Thyroid gland (tissue), 4 donors: ENCODE measurements around the gene FNDC3B. TPM values are rescaled to one million over a fixed set of nuclear protein-coding genes. Genes with fewer than 3 reads are reported as not detected.

Source experiments
- DNase-seq, 2 donors: peaks; one replicate each; pipeline ENCODE4 v3.0.0-alpha.2; 2019
- H3K27ac ChIP-seq, 3 donors: fragments of 200-600 bp; sonication (generic); 1 replicate in 2 of 3; 2 replicates in 1 of 3; pipeline ENCODE4 v1.5.1; 2016 to 2019; ENCODE audit warnings: mild to moderate bottlenecking in 1 of 3, moderate library complexity in 1 of 3
- H3K27me3 ChIP-seq: fragments of 200-600 bp; sonication (generic); one replicate; pipeline ENCODE4 v1.5.1; 2019
- H3K36me3 ChIP-seq, 2 donors: fragments of 200-600 bp; sonication (generic); one replicate each; pipeline ENCODE4 v1.5.1; 2016 to 2019
- H3K4me1 ChIP-seq, 2 donors: fragments of 200-600 bp; sonication (generic); one replicate each; pipeline ENCODE4 v1.5.1; 2017 to 2019
- H3K4me3 ChIP-seq, 3 donors: fragments of 200-600 bp; sonication (generic); replicated peaks in 1 of 3; 1 replicate in 2 of 3; 2 replicates in 1 of 3; pipeline ENCODE4 v1.5.1; 2016; ENCODE audit warnings: mild to moderate bottlenecking in 1 of 3
- H3K9me3 ChIP-seq: fragments of 200-600 bp; sonication (generic); one replicate; pipeline ENCODE4 v1.5.1; 2017
- POLR2A ChIP-seq, 2 donors: fragments of 450-650 bp; IDR thresholded peaks; one replicate each; pipeline ENCODE4 v1.6.1; 2017; ENCODE audit warnings: antibody characterized with exemption in 2 of 2, mild to moderate bottlenecking in 2 of 2, moderate library complexity in 1 of 2
- WGBS, 2 donors: methylation state at CpG; one replicate each; pipeline ENCODE4 v1.1.5; 2017; 5-methylcytosine and 5-hydroxymethylcytosine counted together
- intact Hi-C: fragments of 100-400 bp; cut with DNase I; formaldehyde crosslinking; loops from one replicate; pipeline ENCODE4 v1.15.1; 2023
- total RNA-seq, 4 donors: library from RNA; depleted of rRNA; stranded (reverse); fragments of >200 nt; gene quantifications; one replicate each; pipeline ENCODE4 v1.2.3, GENCODE V29; 2016
- TF ChIP-seq, protein P1 (sequence below), 6 experiments: fragments of 200-600 bp in 3 of 6; fragments of 450-650 bp in 3 of 6; sonication (generic) in 3 of 6; IDR thresholded peaks; one replicate each; pipeline ENCODE4 v1.5.1; 2016 to 2019; ENCODE audit warnings: antibody characterized with exemption in 6 of 6, mild to moderate bottlenecking in 2 of 6, inconsistent platforms in 1 of 6, moderate library complexity in 1 of 6

FNDC3B gene
- total RNA-seq, 4 donors from 2014 or later: 118 to 172 (median 146) TPM

DNA sequence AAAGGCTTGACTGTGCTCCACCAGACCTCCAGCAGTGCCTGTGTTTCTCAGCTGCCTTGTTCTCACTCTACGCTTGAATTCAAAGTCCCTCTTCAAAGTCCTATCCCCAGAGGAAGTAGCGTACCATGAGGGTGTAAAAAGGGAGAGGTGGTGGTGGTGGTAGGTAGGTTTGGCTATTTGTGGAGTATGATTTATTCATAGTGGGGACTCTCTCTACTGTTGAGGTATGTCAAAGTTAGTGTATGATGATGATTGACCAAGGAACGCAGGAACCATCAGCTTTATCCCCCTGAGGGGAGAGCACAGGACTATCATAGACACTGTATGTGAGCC, 271.0 kb downstream of the FNDC3B start:
- intact Hi-C loops: no loop called here
- no peak for TF ChIP-seq POLR2A (IDR thresholded peaks at IDR 0.05)
- TF ChIP-seq, protein P1, sequence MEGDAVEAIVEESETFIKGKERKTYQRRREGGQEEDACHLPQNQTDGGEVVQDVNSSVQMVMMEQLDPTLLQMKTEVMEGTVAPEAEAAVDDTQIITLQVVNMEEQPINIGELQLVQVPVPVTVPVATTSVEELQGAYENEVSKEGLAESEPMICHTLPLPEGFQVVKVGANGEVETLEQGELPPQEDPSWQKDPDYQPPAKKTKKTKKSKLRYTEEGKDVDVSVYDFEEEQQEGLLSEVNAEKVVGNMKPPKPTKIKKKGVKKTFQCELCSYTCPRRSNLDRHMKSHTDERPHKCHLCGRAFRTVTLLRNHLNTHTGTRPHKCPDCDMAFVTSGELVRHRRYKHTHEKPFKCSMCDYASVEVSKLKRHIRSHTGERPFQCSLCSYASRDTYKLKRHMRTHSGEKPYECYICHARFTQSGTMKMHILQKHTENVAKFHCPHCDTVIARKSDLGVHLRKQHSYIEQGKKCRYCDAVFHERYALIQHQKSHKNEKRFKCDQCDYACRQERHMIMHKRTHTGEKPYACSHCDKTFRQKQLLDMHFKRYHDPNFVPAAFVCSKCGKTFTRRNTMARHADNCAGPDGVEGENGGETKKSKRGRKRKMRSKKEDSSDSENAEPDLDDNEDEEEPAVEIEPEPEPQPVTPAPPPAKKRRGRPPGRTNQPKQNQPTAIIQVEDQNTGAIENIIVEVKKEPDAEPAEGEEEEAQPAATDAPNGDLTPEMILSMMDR (IDR thresholded peaks at IDR 0.05): no peak
- DNase-seq: no peak
- no peaks in the 10 kb centered on the region for H3K9me3 ChIP-seq
- no peaks in the 10 kb centered on the region for H3K27me3 ChIP-seq
- H3K4me1 ChIP-seq: peaks cover 24 to 32% of the 10 kb centered on the region in 2 donors
- no peak overlapping the region for H3K27ac ChIP-seq
- H3K36me3 ChIP-seq: peaks cover 7 to 17% of the 10 kb centered on the region in 2 donors
- 95 to 97% methylated on average over 3 of the region's 3 CpGs for WGBS, 2 donors
- no peak overlapping the region for H3K4me3 ChIP-seq

DNA sequence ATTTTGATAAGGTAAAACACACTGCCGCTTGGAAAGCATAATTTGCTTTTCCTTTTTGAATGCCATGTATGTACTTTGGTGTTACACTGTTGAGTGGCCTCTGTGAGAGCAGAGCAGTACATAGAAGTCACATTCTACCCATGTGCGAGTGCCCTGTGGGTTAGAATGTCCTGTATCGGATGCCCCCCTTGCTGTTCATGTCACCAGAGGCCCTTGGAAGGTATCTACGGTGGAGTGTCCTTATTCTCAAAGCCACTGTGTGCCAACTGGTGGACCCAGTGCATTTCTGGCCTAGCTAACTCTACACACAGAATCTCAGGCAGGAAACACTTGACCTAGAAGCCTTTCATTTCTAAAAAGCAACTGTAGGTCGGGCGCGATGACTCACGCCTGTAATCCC, 271.8 kb downstream of the FNDC3B start:
- no peak overlapping the region for H3K27ac ChIP-seq
- DNase-seq: no peak
- intact Hi-C loops: no loop called here
- no peak overlapping the region for H3K4me3 ChIP-seq
- peaks cover 24 to 34% of the 10 kb centered on the region in 2 donors for H3K4me1 ChIP-seq
- no peaks in the 10 kb centered on the region for H3K27me3 ChIP-seq
- WGBS, 2 donors: 95 to 99% methylated on average over 8 of the region's 8 CpGs
- no peak for TF ChIP-seq POLR2A (IDR thresholded peaks at IDR 0.05)
- TF ChIP-seq, protein P1 (IDR thresholded peaks at IDR 0.05): no peak
- no peaks in the 10 kb centered on the region for H3K9me3 ChIP-seq
- H3K36me3 ChIP-seq: peaks cover 7 to 17% of the 10 kb centered on the region in 2 donors

DNA sequence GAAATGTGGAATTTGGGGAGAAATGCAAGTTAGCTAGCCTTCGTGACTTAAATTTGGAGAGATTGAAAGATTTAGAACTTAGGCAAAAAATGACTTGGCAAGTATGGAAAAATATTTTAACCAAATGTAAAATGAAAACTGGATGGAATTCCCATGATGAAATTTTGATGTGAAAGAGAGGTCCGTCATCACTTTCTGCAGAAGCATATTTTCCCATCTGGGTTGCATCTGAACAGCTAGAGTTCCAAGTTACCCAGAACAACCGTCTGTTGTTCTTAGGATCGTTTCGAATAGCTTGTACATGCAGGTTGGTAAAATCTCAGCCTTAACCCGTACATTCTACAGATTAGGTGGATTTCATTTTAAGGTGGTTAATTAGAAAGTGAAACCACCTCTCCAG, 272.6 kb downstream of the FNDC3B start:
- H3K36me3 ChIP-seq: peaks cover 7 to 17% of the 10 kb centered on the region in 2 donors
- H3K27ac ChIP-seq: no peak overlapping the region

DNA sequence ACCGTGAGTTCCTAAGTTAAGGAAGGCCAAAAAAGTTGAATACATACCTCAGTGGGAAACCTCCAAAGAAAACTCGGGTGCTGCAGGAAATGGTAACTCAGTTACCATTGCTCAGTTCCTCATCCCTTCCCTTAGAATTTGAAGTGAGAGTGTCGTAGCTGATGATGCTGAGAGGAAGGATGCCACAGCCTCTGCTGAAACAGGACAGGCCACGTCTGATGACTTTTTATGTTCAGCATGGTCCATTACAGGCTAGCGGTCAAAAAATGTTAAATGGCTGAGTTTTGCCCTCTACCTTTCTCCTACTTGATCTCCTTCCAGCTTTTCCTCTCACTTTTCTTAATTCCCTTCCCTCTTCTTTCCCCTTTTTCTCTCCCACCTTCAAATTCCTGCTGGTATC, 273.3 kb downstream of the FNDC3B start:
- intact Hi-C loops: no loop called here
- H3K27ac ChIP-seq: no peak overlapping the region
- peaks cover 24 to 37% of the 10 kb centered on the region in 2 donors for H3K4me1 ChIP-seq
- TF ChIP-seq, protein P1 (IDR thresholded peaks at IDR 0.05): no peak
- TF ChIP-seq POLR2A (IDR thresholded peaks at IDR 0.05): no peak
- WGBS, 2 donors: 91% methylated on average over 5 of the region's 5 CpGs
- H3K4me3 ChIP-seq: no peak overlapping the region
- no peak for DNase-seq
- no peaks in the 10 kb centered on the region for H3K27me3 ChIP-seq
- H3K36me3 ChIP-seq: peaks cover 7 to 11% of the 10 kb centered on the region in 2 donors
- H3K9me3 ChIP-seq: no peaks in the 10 kb centered on the region

More for the DNA sequence above, 272.6 kb downstream of the FNDC3B start:
- Histone ChIP-seq H3K4me3 (no peak overlapping the region), H3K27me3 (no peaks in the 10 kb centered on the region), H3K9me3 (no peaks in the 10 kb centered on the region), H3K4me1 (peaks cover 24 to 34% of the 10 kb centered on the region in 2 donors)
- intact Hi-C loops: no loop called here
- WGBS, 2 donors: 82% methylated on average over 6 of the region's 6 CpGs
- TF ChIP-seq, protein P1 (IDR thresholded peaks at IDR 0.05): no peak
- no peak for TF ChIP-seq POLR2A (IDR thresholded peaks at IDR 0.05)
- DNase-seq: no peak

DNA sequence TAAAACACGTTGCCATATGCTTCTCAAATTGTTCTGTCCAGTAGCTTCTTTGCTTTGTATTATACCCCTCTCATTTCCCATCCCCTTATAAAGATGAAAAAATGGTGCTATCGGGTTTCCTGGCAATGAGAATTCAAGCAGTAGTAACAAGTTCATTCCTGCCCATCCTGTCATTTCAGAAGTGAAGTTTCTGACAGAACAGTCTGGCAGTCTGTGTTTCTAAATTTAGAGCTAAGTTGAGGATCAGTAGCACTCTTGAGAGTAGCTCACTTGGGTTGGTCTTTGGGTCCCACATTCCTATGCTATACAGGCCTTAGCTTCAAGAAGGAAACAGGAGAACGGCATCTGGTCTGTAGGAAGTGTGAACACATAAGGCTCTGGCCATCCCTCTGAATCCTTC, 274.3 kb downstream of the FNDC3B start:
- intact Hi-C loops: no loop called here
- DNase-seq: no peak
- Histone ChIP-seq H3K36me3 (peaks cover 1 to 7% of the 10 kb centered on the region in 2 donors), H3K9me3 (no peaks in the 10 kb centered on the region), H3K4me1 (peaks cover 18 to 47% of the 10 kb centered on the region in 2 donors), H3K4me3 (no peak overlapping the region), H3K27ac (peak overlapping the region in 1 of 3 donors; percentile 20), H3K27me3 (no peaks in the 10 kb centered on the region)
- 61 to 62% methylated on average over 3 of the region's 3 CpGs for WGBS, 2 donors
- TF ChIP-seq POLR2A (IDR thresholded peaks at IDR 0.05): no peak
- TF ChIP-seq, protein P1 (IDR thresholded peaks at IDR 0.05): no peak
